HCT116 (cell line): Measurements from ENCODE around the gene TMCC1. TPM values are rescaled to one million over a fixed set of nuclear protein-coding genes. Genes with fewer than 3 reads are reported as not detected.

ENCODE experiments used
- ATAC-seq: fragments of 200-7000 bp; cut with Tn5 transposase; 2 replicates; pipeline ENCODE4 v1.9.1; 2020; ENCODE audit warnings: mild to moderate bottlenecking, moderate library complexity
- BruUV-seq: library from RNA; stranded (reverse); fragments of 400-500 nt; replicated peaks from 2 replicates; lab custom pipeline; 2021; lab: Mats Ljungman, UMichigan
- CTCF ChIA-PET: fragments of 300-600 bp; sonication (Branson Sonifier 250); formaldehyde crosslinking; loops from one replicate; lab custom pipeline; 2021; ENCODE audit warnings: antibody characterized with exemption; lab: Charles Lee
- POLR2A ChIA-PET: fragments of 300-600, 350-600 bp; sonication (Branson Sonifier 250); formaldehyde crosslinking; loops from one replicate; lab custom pipeline; 2021; ENCODE audit warnings: antibody characterized with exemption; lab: Charles Lee
- RAD21 ChIA-PET, 2 experiments: fragments of 300-600 bp; sonication (Branson Sonifier 250); formaldehyde crosslinking; loops; one replicate each; lab custom pipeline; 2023; ENCODE audit warnings: low total read pairs in 2 of 2; ENCODE audit not compliant: uncharacterized antibody in 2 of 2, unreplicated experiment in 2 of 2, low non-redundant PET in 1 of 2; lab: Charles Lee
- DNase-seq: peaks from one replicate; pipeline ENCODE4 v3.0.0-alpha.2; 2010; ENCODE audit warnings: low read depth, low spot score
- H2AFZ ChIP-seq: fragments of 200-600 bp; shearing (Covaris generic), sonication (generic); 2 replicates; pipeline ENCODE4 v1.6.1; 2017; ENCODE audit warnings: low read depth, mixed run types, mixed read lengths, antibody characterized with exemption, low read length; ENCODE audit not compliant: poor library complexity, severe bottlenecking
- H3K27ac ChIP-seq: 2 replicates; pipeline ENCODE4 v1.5.1; 2012; ENCODE audit warnings: low read depth, low read length
- H3K27me3 ChIP-seq: fragments of 200-600 bp; sonication (generic); 2 replicates; pipeline ENCODE4 v1.6.1; 2016; ENCODE audit warnings: mixed run types, low read length, mixed read lengths; ENCODE audit not compliant: insufficient read depth
- H3K36me3 ChIP-seq, 2 experiments: fragments of 200-500 bp in 1 of 2; fragments of 200-600 bp in 1 of 2; sonication (Bioruptor generic) in 1 of 2; sonication (generic) in 1 of 2; 2 replicates each; pipeline versions ENCODE4 v1.5.1 to v1.6.1; 2014 to 2016; ENCODE audit warnings: low read length in 2 of 2, inconsistent platforms in 1 of 2, mixed read lengths in 1 of 2, mixed run types in 1 of 2; ENCODE audit not compliant: insufficient read depth in 2 of 2, control insufficient read depth in 1 of 2
- H3K4me1 ChIP-seq, 2 experiments: fragments of 200-600 bp in 1 of 2; sonication (generic) in 1 of 2; 2 replicates each; pipeline versions ENCODE4 v1.5.1 to v1.6.1; 2012 to 2017; ENCODE audit warnings: low read length in 2 of 2, inconsistent platforms in 1 of 2, mild to moderate bottlenecking in 1 of 2, mixed read lengths in 1 of 2, mixed run types in 1 of 2, moderate library complexity in 1 of 2; ENCODE audit not compliant: insufficient read depth in 2 of 2, control insufficient read depth in 1 of 2
- H3K4me2 ChIP-seq: fragments of 200-600 bp; sonication (generic); 2 replicates; pipeline ENCODE4 v1.6.1; 2017; ENCODE audit warnings: mixed run types, low read length, mixed read lengths
- H3K4me3 ChIP-seq, 2 experiments: fragments of 200-600 bp in 1 of 2; sonication (generic) in 1 of 2; replicated peaks in 1 of 2; 2 replicates each; pipeline ENCODE4 v1.5.1; 2011 to 2016; ENCODE audit warnings: low read length in 2 of 2, control low read depth in 1 of 2, low read depth in 1 of 2, mild to moderate bottlenecking in 1 of 2, mixed read lengths in 1 of 2, mixed run types in 1 of 2
- H3K79me2 ChIP-seq: fragments of 200-600 bp; sonication (generic); 2 replicates; pipeline ENCODE4 v1.6.1; 2017; ENCODE audit warnings: mild to moderate bottlenecking, mixed run types, low read length, moderate library complexity, mixed read lengths; ENCODE audit not compliant: insufficient read depth
- H3K9ac ChIP-seq: fragments of 200-600 bp; sonication (generic); 2 replicates; pipeline ENCODE4 v1.6.1; 2016; ENCODE audit warnings: low read length, mixed read lengths
- H3K9me2 ChIP-seq: fragments of 200-600 bp; sonication (generic), shearing (Covaris generic); 2 replicates; pipeline ENCODE4 v1.6.1; 2017; ENCODE audit warnings: mixed run types, mild to moderate bottlenecking, moderate library complexity; ENCODE audit not compliant: insufficient read depth
- H3K9me3 ChIP-seq, 2 experiments: fragments of 200-500 bp in 1 of 2; fragments of 200-600 bp in 1 of 2; sonication (Bioruptor generic) in 1 of 2; sonication (generic) in 1 of 2; 2 replicates each; pipeline ENCODE4 v1.6.1; 2014 to 2017; ENCODE audit warnings: low read length in 2 of 2, mixed read lengths in 2 of 2, inconsistent platforms in 1 of 2, low read depth in 1 of 2, mild to moderate bottlenecking in 1 of 2, mixed run types in 1 of 2, moderate library complexity in 1 of 2; ENCODE audit not compliant: control insufficient read depth in 1 of 2, insufficient read depth in 1 of 2
- H4K20me1 ChIP-seq: fragments of 200-600 bp; sonication (generic), shearing (Covaris generic); 2 replicates; pipeline ENCODE4 v1.6.1; 2017; ENCODE audit warnings: mixed run types, mild to moderate bottlenecking, moderate library complexity; ENCODE audit not compliant: insufficient read depth
- ATF3 ChIP-seq: IDR thresholded peaks from 2 replicates; pipeline ENCODE4 v1.6.1; 2012
- CEBPB ChIP-seq: IDR thresholded peaks from 2 replicates; pipeline ENCODE4 v1.6.1; 2012; ENCODE audit warnings: low read depth
- CTCF ChIP-seq, 3 experiments: fragments of 200-600 bp in 1 of 3; sonication (generic) in 1 of 3; IDR thresholded peaks in 2 of 3; conservative IDR thresholded peaks in 1 of 3; 2 replicates each; pipeline ENCODE4 v1.5.1; 2012 to 2017; ENCODE audit warnings: low read depth in 2 of 3, low read length in 2 of 3, antibody characterized with exemption in 1 of 3, borderline replicate concordance in 1 of 3, control low read depth in 1 of 3, mild to moderate bottlenecking in 1 of 3, mixed read lengths in 1 of 3, mixed run types in 1 of 3, moderate library complexity in 1 of 3; ENCODE audit not compliant: insufficient read depth in 1 of 3
- ELF1 ChIP-seq: IDR thresholded peaks from 2 replicates; pipeline ENCODE4 v1.6.1; 2012; ENCODE audit warnings: low read depth, borderline replicate concordance
- FOSL1 ChIP-seq: IDR thresholded peaks from 2 replicates; pipeline ENCODE4 v1.6.1; 2012; ENCODE audit warnings: low read depth
- MAX ChIP-seq: IDR thresholded peaks from 2 replicates; pipeline ENCODE4 v1.6.1; 2012
- SIN3A ChIP-seq: IDR thresholded peaks from 2 replicates; pipeline ENCODE4 v1.6.1; 2012; ENCODE audit warnings: low read depth
- SRF ChIP-seq: IDR thresholded peaks from 2 replicates; pipeline ENCODE4 v1.6.1; 2012; ENCODE audit warnings: low read depth
- intact Hi-C: fragments of 100-400 bp; cut with micrococcal nuclease; formaldehyde crosslinking; loops from 2 replicates; pipeline ENCODE4 v1.10.0; 2022
- total RNA-seq: library from RNA; stranded (reverse); gene quantifications from one replicate; pipeline ENCODE4 v1.2.1, GENCODE V29; 2021; ENCODE audit not compliant: unreplicated experiment

Gene TMCC1
- total RNA-seq, 1 experiment from 2014 or later: 32.5 TPM

- no peak for TF ChIP-seq CTCF (IDR thresholded peaks at IDR 0.05 in 2 of 3, conservative IDR thresholded peaks at IDR 0.05 in 1 of 3; ENCODE audit: borderline replicate concordance in 1 of 3, insufficient read depth in 1 of 3, low read depth in 2 of 3, low read length in 2 of 3)
- TF ChIP-seq, all 23 proteins: peak for 0
These were observed 145.5 kb downstream of the TMCC1 start (continued) for GRCh38 chr3:129747992-129748391.

- CTCF ChIA-PET: no interaction called here
These were observed 146.4 kb downstream of the TMCC1 start for GRCh38 chr3:129747136-129747535.

More at GRCh38 chr3:129747136-129747535, 146.4 kb downstream of the TMCC1 start:
- Histone ChIP-seq H3K27me3 (no peaks in the 10 kb centered on the region), H3K9me3 (no peaks in the 10 kb centered on the region), H3K9me2 (no peaks in the 10 kb centered on the region), H3K4me2 (no peak overlapping the region), H3K4me3 (no peak overlapping the region), H3K27ac (no peak overlapping the region), H2AFZ (no peak overlapping the region), H3K9ac (no peak overlapping the region), H3K4me1 (no peaks in the 10 kb centered on the region), H4K20me1 (no peaks in the 10 kb centered on the region), H3K79me2 (peaks cover 12% of the 10 kb centered on the region; the same call in 1 of the 2 replicates), H3K36me3 (no peaks in the 10 kb centered on the region)
- TF ChIP-seq ELF1 (no peak), MAX (no peak), ATF3 (no peak), CTCF (IDR thresholded peaks at IDR 0.05 in 2 of 3, conservative IDR thresholded peaks at IDR 0.05 in 1 of 3; ENCODE audit: borderline replicate concordance in 1 of 3, insufficient read depth in 1 of 3, low read depth in 2 of 3, low read length in 2 of 3) (no peak), CEBPB (no peak), FOSL1 (no peak), SIN3A (no peak), SRF (no peak)
- DNase-seq: no peak
- ChIA-PET RAD21 (no interaction called here), POLR2A (interaction anchor here (0.6 kb wide), 1 partner anchor 43 kb away, joined by 3 read pairs; no protein-coding TSS in a partner anchor)
- BruUV-seq: no TSS peak
- intact Hi-C loops: no loop called here
- ATAC-seq: no peak
